D341Med (cell line): ENCODE measurements around the gene MMP27.
A peak's percentile ranks its signal among the peaks of the same experiment; 100 is the strongest.

Source experiments
- DNase-seq: peaks from one replicate; pipeline ENCODE4 v3.0.0; 2012; ENCODE audit warnings: low spot score

MMP27 gene

DNA sequence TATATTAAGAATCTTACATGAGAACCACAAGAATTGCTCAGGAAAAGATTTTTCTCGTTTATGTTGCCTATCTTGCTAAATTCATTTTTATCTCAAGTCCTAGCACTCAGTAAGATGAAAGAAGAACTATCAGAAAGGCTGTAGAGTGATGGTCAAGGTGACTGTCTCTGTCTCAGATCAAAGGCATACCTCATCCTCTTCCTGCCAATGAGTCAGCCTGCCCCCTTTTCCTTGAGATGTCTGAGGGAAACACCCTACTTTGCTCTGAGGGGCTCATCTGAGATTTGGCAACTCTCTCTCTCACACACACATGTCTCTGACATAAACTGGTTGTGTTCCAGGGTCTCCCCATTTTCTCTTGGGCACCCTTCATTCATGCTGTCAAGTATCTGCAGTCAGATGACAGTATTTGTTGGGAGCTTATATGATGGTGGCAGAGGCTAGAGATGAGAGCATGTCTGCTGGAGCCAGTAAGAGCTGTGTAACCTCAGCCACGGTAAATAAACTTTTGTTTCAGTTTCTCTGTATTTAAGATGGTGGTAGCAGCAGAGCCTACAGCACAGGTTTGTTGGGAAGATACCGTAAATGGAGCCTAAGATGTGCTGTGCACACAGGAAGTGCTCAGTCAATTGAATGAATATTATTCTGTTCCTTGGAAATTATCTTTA lies 1.6 kb downstream of the MMP27 start:
- no peak for DNase-seq

DNA sequence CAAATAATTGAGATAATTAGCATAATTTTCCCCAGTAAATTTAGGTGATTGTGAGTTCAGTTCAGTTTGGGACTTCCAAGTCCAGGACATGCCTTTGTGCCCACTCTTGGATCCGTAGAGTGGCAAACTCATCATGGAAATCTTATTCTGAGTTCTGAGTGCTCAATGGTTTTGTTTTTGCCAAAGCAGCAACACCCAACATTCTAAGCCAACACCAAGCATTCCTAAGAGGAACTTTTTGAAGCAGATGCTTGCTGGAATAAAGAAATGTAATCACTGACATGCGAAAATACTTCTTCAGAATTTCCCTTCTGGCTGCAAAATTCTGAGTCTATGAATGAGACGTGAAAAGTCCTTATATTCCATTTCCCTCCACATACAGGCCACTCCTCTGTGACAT lies 10.4 kb downstream of the MMP27 start:
- DNase-seq: no peak

GRCh38 chr11:102685754-102686153 lies 19.8 kb downstream of the MMP27 start:
- DNase-seq: no peak

GRCh38 chr11:102685338-102685737 lies 20.2 kb downstream of the MMP27 start:
- no peak for DNase-seq

DNA sequence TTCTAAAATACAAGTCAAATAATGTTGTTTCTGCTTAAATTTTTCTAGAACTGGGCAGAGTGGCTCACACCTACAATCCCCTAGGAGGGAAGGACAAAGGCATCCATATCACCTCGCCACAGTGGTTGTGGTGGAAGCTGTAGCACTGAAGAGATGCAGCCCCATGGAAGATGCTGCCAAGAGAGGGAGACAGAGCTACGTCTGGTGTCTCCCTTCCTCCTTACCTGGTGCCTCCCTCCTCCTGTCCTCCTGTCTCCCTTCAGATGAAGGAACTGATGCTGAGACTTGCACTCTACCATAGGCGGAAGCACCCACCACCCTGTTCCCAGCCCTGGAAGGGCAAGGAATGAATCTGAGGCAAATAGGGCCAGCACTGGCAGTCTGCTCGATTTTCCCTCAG lies 22.3 kb downstream of the MMP27 start:
- DNase-seq: no peak

GRCh38 chr11:102680945-102681344 lies 24.6 kb downstream of the MMP27 start:
- no peak for DNase-seq

DNA sequence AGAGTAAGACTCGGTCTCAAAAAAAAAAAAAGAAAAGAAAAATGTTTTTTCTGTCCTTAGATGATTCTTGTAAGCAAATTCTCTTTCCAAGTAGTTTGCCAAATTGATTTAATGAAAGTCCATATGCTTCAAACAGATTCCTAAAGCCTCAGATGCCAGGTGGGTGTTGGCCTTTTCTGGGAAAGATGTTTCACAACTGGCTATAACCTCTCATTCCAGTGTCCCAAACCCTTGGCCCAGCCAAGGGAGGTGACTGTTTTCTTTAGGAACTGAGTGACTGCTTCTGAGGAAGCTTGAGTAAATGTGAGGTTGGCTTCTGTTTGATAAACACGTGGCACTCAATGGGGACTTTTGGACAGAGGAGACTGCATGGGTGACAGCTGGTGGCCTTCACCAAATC lies 27.5 kb downstream of the MMP27 start:
- no peak for DNase-seq

DNA sequence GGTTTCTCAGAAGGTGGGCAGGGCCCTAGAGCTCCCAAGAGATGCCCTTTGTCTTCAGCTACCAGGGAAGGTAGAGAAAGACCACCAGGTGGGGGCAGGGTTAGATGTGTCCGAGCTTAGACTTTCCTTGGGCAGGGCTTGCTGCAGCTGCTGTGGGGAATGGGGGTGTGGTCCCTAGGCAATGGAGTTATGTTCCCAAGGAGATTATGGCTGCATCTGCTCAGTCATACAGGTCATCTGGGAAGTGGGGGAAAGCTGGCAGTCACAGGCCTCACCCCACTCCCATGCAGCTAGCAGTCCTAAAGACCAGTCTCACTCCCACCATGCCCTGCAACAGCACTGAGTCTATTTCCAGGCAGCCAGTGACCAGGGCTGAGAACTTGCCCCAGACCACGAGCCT lies 29.5 kb downstream of the MMP27 start:
- DNase-seq: no peak

DNA sequence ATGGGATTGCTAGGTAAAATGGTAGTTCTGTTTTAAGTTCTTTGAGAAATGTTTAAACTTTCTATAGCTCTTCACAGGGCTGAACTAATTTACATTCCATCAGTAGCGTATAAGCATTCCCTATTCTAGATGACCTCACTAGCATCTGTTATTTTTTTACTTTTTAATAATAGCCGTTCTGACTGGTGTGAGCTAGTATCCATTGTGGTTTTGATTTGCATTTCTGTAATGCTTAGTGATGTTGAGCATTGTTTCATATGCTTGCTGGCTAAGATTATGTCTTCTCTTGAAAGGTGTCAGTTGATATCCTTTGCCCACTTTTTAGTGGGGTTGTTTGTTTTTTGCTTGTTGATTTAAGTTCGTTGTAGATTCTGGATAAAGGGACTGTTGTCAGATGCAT lies 35.9 kb downstream of the MMP27 start:
- no peak for DNase-seq

DNA sequence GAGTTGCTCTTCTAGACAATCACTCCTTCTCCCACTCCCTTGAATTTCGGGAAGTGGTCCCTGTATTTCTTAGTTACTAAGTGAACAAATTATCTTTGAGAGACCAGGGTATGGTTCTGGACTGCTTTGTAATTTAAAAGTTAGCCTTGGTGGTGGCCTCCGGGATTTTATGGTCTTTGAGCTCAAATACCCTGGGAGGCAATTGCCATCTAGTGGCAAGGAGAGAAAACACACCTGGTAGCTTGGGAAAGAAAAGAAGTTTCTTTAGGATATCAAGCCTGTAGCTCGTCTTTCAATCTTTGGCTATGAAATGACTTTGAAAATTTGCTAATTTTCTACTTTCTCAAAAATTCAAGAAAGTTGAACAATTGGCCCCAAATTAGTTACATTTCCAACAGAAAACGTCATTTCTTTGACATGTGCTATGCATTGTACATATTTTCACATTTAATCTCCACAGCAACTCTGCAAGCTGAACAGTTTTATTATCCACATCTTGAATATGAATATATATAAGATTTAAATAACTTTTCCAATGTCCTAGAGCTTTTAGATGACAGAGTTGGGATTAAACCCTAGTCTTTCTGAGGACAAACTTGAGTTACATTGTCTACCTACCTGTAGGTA lies 39.1 kb downstream of the MMP27 start:
- peak; percentile 59 for DNase-seq

- no peak for DNase-seq
These were observed 41.4 kb downstream of the MMP27 start for GRCh38 chr11:102664001-102664752.

DNA sequence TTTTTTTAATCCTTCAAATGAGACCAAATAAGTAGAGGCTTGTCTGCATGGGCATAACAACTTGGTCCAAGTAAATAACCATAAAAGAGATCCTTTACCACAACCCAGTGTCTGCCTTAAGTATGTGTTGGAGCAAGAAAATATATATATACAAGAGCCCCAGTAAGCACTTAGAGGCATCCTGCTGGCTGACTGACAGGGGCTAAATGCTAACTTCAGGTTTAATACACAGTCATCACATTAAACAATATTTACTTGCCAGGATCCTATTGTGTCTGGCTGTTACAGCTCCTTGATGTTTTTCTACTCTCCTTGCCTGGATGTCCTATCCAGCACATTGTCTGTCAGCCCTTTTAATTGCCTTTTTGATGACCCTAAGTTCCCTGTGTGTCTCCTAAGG lies 43.0 kb downstream of the MMP27 start:
- DNase-seq: no peak

DNA sequence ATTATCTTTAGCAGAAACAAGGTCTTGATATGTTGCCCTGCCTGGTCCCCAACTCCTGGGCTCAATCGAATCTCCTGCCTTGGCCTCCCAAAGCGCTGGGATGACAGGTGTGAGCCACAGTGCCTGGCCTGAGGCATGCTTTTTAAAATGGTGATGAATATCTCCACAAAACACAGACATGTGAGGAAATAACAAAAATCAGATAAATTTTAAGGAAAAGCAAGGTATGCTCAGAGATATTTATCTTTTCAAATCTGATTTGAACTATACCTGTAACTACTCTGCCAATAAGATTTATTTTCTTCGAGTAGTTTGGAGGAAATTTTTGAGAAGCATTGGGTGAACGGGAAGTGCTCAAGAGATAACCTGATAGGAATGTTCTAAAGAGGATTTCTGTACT lies 44.5 kb downstream of the MMP27 start:
- no peak for DNase-seq

GRCh38 chr11:102656528-102656927 lies 49.0 kb downstream of the MMP27 start:
- no peak for DNase-seq

DNA sequence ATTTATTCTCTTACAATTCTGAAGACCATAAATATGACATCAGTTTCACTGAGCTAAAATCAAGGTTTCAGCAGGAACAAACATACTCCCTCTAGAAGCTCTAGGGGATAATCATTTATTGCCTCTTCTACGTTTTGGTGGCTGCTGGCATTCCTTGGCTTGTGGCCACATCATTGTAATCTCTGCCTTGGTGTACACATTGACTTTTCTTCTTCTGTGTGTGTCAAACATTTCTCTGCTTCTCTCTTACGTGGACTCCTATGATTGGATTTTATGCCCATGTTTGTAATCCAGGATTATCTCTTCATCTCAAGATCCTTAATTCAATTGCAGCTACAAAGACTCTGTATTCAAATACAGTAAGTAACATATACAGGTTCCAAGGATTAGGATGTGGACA lies 50.0 kb downstream of the MMP27 start:
- no peak for DNase-seq

- DNase-seq: no peak
These were observed 50.8 kb downstream of the MMP27 start for GRCh38 chr11:102654761-102655160.

GRCh38 chr11:102653744-102654291 lies 51.8 kb downstream of the MMP27 start:
- no peak for DNase-seq

- no peak for DNase-seq
These were observed 58.1 kb downstream of the MMP27 start for GRCh38 chr11:102647430-102647829.

GRCh38 chr11:102643941-102644340 lies 61.6 kb downstream of the MMP27 start:
- DNase-seq: no peak
